Measurements from ENCODE around the gene RASGRF1.
"Not testable (repeated sequence)": the region's sequence is repeated elsewhere in the genome, so short reads cannot be mapped to it uniquely, and the experiment has no call there.

RASGRF1 gene

GRCh38 chr15:78995161-78995560, 95.4 kb downstream of the RASGRF1 start:
- DNase-seq; ATAC-seq (replicated peaks); H3K27me3 Mint-ChIP-seq; H3K9me3 Mint-ChIP-seq; H3K4me3 Mint-ChIP-seq; H3K27ac Mint-ChIP-seq; H3K36me3 Mint-ChIP-seq: not testable (repeated sequence)
- peaks cover 18 to 22% of the 10 kb centered on the region in 2 donors for H3K4me1 Mint-ChIP-seq

GRCh38 chr15:78993931-78994530, 96.5 kb downstream of the RASGRF1 start:
- no peak overlapping the region for H3K4me3 Mint-ChIP-seq
- H3K36me3 Mint-ChIP-seq: peaks cover 6 to 9% of the 10 kb centered on the region in 2 donors
- H3K9me3 Mint-ChIP-seq: no peaks in the 10 kb centered on the region
- no peak overlapping the region for H3K27ac Mint-ChIP-seq
- H3K27me3 Mint-ChIP-seq: peaks cover 0 to 11% of the 10 kb centered on the region in 2 donors
- peaks cover 18 to 23% of the 10 kb centered on the region in 2 donors for H3K4me1 Mint-ChIP-seq
- ATAC-seq (replicated peaks) (no peak), DNase-seq (no peak)

- Mint-ChIP-seq H3K4me1 (peaks cover 21 to 29% of the 10 kb centered on the region in 2 donors), H3K36me3 (peaks cover 6 to 9% of the 10 kb centered on the region in 2 donors), H3K9me3 (no peaks in the 10 kb centered on the region), H3K27ac (peak overlapping the region; percentile 65), H3K4me3 (no peak overlapping the region), H3K27me3 (peaks cover 0 to 11% of the 10 kb centered on the region in 2 donors)
- ATAC-seq (replicated peaks) (no peak), DNase-seq (no peak)
Observed at GRCh38 chr15:78993257-78993930, 97.2 kb downstream of the RASGRF1 start.

GRCh38 chr15:78992416-78993256, 97.9 kb downstream of the RASGRF1 start:
- Mint-ChIP-seq H3K4me3 (peak overlapping the region in 1 of 2 donors; percentile 1), H3K27me3 (peaks cover 0 to 11% of the 10 kb centered on the region in 2 donors), H3K9me3 (no peaks in the 10 kb centered on the region), H3K36me3 (peaks cover 6 to 9% of the 10 kb centered on the region in 2 donors), H3K4me1 (peaks cover 26 to 37% of the 10 kb centered on the region in 2 donors), H3K27ac (peak overlapping the region; percentile 65)
- ATAC-seq (replicated peaks) (peak in 1 of 2 donors; percentile 26), DNase-seq (no peak)

GRCh38 chr15:78991879-78992278, 98.7 kb downstream of the RASGRF1 start:
- no peak overlapping the region for H3K4me3 Mint-ChIP-seq
- ATAC-seq (replicated peaks): no peak
- H3K27ac Mint-ChIP-seq: no peak overlapping the region
- H3K9me3 Mint-ChIP-seq: no peaks in the 10 kb centered on the region
- H3K36me3 Mint-ChIP-seq: peaks cover 6 to 9% of the 10 kb centered on the region in 2 donors
- peaks cover 27 to 40% of the 10 kb centered on the region in 2 donors for H3K4me1 Mint-ChIP-seq
- peaks cover 0 to 11% of the 10 kb centered on the region in 2 donors for H3K27me3 Mint-ChIP-seq
- DNase-seq: no peak

- Mint-ChIP-seq H3K36me3 (peaks cover 4 to 6% of the 10 kb centered on the region in 2 donors), H3K4me1 (peaks cover 27 to 40% of the 10 kb centered on the region in 2 donors), H3K9me3 (no peaks in the 10 kb centered on the region), H3K27me3 (peaks cover 0 to 11% of the 10 kb centered on the region in 2 donors), H3K27ac (no peak overlapping the region), H3K4me3 (no peak overlapping the region)
- ATAC-seq (replicated peaks): no peak
- DNase-seq: no peak
Observed at GRCh38 chr15:78991476-78991875, 99.1 kb downstream of the RASGRF1 start.

- DNase-seq: no peak
- no peak for ATAC-seq (replicated peaks)
- peaks cover 4 to 6% of the 10 kb centered on the region in 2 donors for H3K36me3 Mint-ChIP-seq
- H3K27me3 Mint-ChIP-seq: peaks cover 0 to 11% of the 10 kb centered on the region in 2 donors
- peak overlapping the region; percentile 59 for H3K27ac Mint-ChIP-seq
- peaks cover 23 to 34% of the 10 kb centered on the region in 2 donors for H3K4me1 Mint-ChIP-seq
- no peaks in the 10 kb centered on the region for H3K9me3 Mint-ChIP-seq
- H3K4me3 Mint-ChIP-seq: no peak overlapping the region
Observed at GRCh38 chr15:78990278-78990677, 100.3 kb downstream of the RASGRF1 start.

- peak overlapping the region; percentile 59 for H3K27ac Mint-ChIP-seq
- peaks cover 0 to 11% of the 10 kb centered on the region in 2 donors for H3K27me3 Mint-ChIP-seq
- H3K4me1 Mint-ChIP-seq: peaks cover 23 to 34% of the 10 kb centered on the region in 2 donors
- peaks cover 4 to 6% of the 10 kb centered on the region in 2 donors for H3K36me3 Mint-ChIP-seq
- no peak for DNase-seq
- no peak overlapping the region for H3K4me3 Mint-ChIP-seq
- no peaks in the 10 kb centered on the region for H3K9me3 Mint-ChIP-seq
- no peak for ATAC-seq (replicated peaks)
Observed at GRCh38 chr15:78989701-78990240, 100.8 kb downstream of the RASGRF1 start.

GRCh38 chr15:78988361-78988911, 102.1 kb downstream of the RASGRF1 start:
- H3K4me3 Mint-ChIP-seq: no peak overlapping the region
- H3K4me1 Mint-ChIP-seq: peaks cover 25 to 39% of the 10 kb centered on the region in 2 donors
- peak overlapping the region; percentile 77 for H3K27ac Mint-ChIP-seq
- ATAC-seq (replicated peaks): peak; percentile 80 to 83
- H3K36me3 Mint-ChIP-seq: peaks cover 7 to 11% of the 10 kb centered on the region in 2 donors
- no peak for DNase-seq
- H3K9me3 Mint-ChIP-seq: no peaks in the 10 kb centered on the region
- H3K27me3 Mint-ChIP-seq: peaks cover 5 to 20% of the 10 kb centered on the region in 2 donors

- no peak overlapping the region for H3K4me3 Mint-ChIP-seq
- no peaks in the 10 kb centered on the region for H3K9me3 Mint-ChIP-seq
- DNase-seq: no peak
- peaks cover 5 to 20% of the 10 kb centered on the region in 2 donors for H3K27me3 Mint-ChIP-seq
- no peak overlapping the region for H3K27ac Mint-ChIP-seq
- H3K36me3 Mint-ChIP-seq: peaks cover 4 to 7% of the 10 kb centered on the region in 2 donors
- ATAC-seq (replicated peaks): peak in 1 of 2 donors; percentile 11
- H3K4me1 Mint-ChIP-seq: peaks cover 18 to 34% of the 10 kb centered on the region in 2 donors
Observed at GRCh38 chr15:78987556-78988360, 102.8 kb downstream of the RASGRF1 start.

GRCh38 chr15:78985859-78986475, 104.6 kb downstream of the RASGRF1 start:
- no peak overlapping the region for H3K4me3 Mint-ChIP-seq
- H3K27me3 Mint-ChIP-seq: peaks cover 5 to 20% of the 10 kb centered on the region in 2 donors
- H3K4me1 Mint-ChIP-seq: peaks cover 15 to 28% of the 10 kb centered on the region in 2 donors
- H3K9me3 Mint-ChIP-seq: no peaks in the 10 kb centered on the region
- no peak overlapping the region for H3K27ac Mint-ChIP-seq
- peaks cover 4 to 5% of the 10 kb centered on the region in 2 donors for H3K36me3 Mint-ChIP-seq
- no peak for DNase-seq
- ATAC-seq (replicated peaks): no peak

- H3K27me3 Mint-ChIP-seq: peaks cover 5 to 9% of the 10 kb centered on the region in 2 donors
- no peak overlapping the region for H3K27ac Mint-ChIP-seq
- H3K36me3 Mint-ChIP-seq: peaks cover 3 to 4% of the 10 kb centered on the region in 2 donors
- DNase-seq (no peak), ATAC-seq (replicated peaks) (no peak)
- H3K9me3 Mint-ChIP-seq: no peaks in the 10 kb centered on the region
- H3K4me1 Mint-ChIP-seq: peaks cover 23 to 44% of the 10 kb centered on the region in 2 donors
- no peak overlapping the region for H3K4me3 Mint-ChIP-seq
Observed at GRCh38 chr15:78984041-78984440, 106.5 kb downstream of the RASGRF1 start.

All from stimulated activated naive B cell treated with anti-CD40 and anti-IgM and Interleukin-4, amounts not matched to agents 10 μg/mL and 1 μg/mL and 100 μg/mL, for 72 hours (primary cell).